Midbrain (tissue), 1 donor: Measurements from ENCODE around the gene CNPPD1.

Experiments used
- DNase-seq: peaks from one replicate; lab custom pipeline; 2025; lab: John Stamatoyannopoulos, UW

CNPPD1 gene

DNA sequence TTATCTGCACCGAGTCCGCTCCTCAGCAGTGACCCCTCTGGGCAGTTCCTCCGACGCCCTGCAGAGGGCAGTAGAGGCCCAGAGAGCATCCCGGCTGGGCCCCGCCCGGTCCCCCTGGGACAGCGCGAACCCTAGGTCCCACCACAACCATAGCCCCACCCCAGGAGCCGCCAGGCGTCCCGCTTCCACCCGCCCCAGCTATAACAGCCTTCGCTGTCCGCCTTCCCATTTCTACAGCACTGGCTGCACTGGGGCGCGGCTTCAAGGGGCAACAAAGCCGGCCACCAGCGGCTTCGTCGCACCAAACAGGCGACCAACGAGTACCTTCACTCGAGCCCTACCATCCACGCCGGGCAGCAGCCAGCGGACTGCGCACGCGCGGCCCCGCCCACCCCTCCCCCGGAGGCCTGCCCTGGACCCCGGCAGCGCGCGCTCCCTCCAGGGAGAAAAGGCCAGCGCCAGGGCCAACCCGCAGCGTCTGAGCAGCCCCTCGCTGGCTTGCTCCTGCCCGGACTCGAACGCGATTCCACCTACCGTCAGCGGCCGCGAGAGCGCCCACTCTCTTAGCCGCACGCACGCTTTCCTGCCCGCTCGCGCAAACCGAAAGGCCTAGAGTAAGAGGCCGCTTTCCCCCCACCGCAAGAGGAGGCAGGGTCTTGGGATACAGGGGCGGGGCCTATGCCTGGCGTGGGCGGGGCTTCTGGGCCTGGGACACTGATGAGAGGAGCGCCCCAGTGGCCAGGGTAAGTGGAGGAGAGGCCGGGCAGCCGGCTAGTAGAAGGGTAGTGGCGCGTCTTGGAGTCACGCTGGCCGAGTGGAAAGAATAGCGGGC lies 16.3 kb downstream of the CNPPD1 start, which contains the start of gene NHEJ1:
TSS of gene NHEJ1 (minus strand) at position 630 of the 832 bp plus-strand sequence. CDS start 2,453 bp downstream, outside the sequence.
- DNase-seq: peak; percentile 92

- DNase-seq: no peak
These were observed 16.9 kb downstream of the CNPPD1 start for GRCh38 chr2:219159771-219160185.

DNA sequence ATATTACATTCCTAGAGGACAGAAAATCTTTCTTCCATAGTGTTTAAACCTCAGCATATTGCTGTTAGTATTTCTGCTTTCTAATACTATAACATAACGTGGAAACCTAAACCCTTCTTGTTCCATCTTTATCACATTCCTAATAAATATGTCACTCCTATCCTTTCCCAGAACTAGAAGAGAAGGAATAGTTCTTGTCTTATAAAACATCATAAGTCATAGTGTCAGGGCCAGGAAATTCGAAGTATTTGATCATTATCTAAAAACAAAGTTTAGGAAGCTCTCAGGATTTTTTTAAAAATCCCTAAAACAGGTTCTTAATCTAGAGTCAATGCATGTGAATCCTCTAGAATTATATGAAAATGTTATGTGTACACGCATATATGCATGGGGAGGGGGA lies 18.1 kb downstream of the CNPPD1 start:
- DNase-seq: no peak

DNA sequence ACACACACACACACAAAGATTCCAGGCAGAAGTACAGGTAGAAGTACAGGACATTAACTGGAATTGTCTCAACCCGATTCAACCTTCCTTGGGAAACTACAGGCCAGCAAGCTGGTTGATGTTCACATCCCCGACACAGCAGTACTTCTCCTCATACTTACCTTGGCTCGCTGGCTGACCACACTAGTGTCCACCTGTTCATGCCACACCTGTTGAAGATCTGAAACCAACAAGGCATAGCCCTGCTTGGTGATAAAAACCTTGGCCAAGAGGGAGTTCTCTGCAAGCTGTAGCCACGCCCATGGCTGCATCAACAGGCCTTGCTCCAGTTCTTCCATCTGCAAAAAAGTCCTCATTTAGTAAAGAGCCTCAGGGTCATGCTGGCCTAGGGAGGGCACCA lies 18.7 kb downstream of the CNPPD1 start:
- no peak for DNase-seq

GRCh38 chr2:219157396-219157795 lies 19.3 kb downstream of the CNPPD1 start:
- DNase-seq: no peak

- DNase-seq: peak; percentile 87
These were observed 21.6 kb downstream of the CNPPD1 start for GRCh38 chr2:219155054-219155644.

DNA sequence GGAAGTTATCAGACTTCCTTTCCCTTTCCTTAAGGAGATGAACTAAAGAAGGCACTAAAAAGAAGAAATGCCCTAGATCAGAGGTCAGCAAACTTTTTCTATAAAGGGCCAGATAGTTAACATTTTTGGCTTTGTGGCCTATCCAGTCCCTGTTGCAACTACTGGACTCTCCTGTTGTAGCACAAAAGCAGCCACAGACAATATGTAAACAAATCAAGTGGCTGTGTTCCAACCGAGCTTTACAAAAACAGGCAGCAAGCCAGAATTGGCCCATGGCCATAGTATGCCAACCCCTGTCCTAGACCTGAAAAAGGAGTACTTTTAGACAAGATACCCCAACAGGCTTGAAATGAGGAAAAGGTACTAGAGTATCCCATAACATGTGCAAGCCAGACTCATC lies 27.1 kb downstream of the CNPPD1 start:
- DNase-seq: no peak

DNA sequence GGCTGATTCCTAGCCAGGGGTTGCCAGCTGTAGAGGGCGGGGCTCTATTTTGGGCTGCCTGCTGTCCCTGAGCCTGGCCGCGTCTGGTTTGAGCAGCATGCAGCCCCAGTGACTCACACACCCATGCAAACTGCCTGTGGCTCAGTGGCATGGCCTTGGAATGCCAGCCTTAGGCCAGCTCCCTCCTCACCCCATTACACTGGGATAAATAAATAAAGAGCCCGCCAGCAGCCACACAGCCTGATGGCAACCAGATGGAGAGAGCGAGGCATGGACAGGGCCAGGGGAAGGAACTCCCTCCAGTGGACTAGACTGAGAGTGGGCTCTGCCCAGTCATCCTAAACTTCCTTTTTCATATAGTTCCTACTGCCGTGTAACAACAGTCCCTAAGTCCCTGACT lies 34.4 kb downstream of the CNPPD1 start:
- DNase-seq: no peak

GRCh38 chr2:219140722-219141121 lies 36.0 kb downstream of the CNPPD1 start:
- DNase-seq: no peak

- no peak for DNase-seq
These were observed 42.7 kb downstream of the CNPPD1 start for GRCh38 chr2:219133976-219134375.

- DNase-seq: no peak
These were observed 45.0 kb downstream of the CNPPD1 start for GRCh38 chr2:219131744-219132143.

DNA sequence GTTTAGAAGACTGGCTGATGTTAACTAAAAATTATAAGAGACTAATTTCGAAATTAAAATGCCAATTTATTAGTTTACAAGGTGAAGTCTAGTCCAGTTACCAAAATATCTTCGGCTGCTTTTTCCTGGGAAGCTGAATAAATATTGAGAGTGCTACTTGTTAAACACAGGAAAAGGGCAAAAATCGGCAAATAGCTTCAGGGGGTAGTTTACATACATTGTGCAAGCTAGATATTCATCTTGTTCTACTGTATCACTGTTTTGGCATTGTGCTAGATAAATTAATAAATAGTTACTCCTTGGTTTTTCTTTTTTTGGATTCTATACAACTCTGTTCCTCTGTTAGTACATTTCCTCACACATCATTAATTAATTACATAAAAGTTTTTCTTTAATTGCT lies 45.4 kb downstream of the CNPPD1 start:
- DNase-seq: no peak

DNA sequence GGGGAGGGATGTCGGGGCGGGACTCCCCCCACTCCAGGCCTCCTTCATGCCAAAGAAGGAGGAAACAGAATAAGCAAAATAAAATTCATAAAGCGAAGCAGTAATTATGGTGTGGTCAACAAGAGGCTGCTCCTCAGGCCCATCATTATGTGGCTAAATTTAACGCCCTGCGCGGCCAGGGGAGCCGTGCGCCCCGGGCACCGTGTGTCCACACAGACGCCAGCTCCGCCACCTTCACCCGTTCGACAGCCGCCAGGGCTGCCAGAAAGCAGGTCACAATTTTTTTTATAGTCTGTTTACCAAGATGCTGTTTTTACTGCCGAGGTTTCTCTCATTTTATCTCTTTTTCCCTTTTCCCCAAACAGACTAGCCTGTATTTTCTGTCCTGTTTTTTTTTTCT lies 47.1 kb downstream of the CNPPD1 start:
- DNase-seq: no peak

- DNase-seq: no peak
These were observed 48.3 kb downstream of the CNPPD1 start for GRCh38 chr2:219128396-219128795.

DNA sequence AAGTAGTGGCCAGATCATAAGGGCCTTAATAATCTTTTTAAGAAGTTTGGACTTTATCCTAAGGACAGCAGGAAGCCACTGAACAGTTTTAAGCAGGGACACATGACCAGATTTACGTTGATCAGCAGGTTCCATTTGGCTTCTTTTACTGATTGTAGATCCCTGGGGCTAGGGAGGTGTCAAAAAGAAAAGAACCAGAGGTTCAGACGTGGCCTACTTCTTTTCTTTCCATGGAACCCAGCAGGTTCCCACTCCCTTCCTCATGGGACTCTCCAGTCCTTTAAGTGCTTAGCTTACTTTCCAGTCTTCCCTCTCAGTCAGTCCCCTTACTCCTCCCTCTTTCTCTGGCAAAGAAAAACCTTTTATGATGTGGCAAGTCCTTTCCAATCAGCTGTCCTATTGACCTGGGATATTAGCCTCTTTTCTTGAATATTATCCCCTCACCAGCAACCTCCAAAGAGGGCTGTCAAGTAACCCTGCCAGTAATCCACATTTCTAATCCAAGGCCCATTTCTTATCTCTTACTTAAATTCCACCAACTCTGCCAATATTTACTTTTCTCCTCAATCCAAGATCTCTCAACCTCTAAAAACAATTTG lies 49.6 kb downstream of the CNPPD1 start:
- DNase-seq: no peak

DNA sequence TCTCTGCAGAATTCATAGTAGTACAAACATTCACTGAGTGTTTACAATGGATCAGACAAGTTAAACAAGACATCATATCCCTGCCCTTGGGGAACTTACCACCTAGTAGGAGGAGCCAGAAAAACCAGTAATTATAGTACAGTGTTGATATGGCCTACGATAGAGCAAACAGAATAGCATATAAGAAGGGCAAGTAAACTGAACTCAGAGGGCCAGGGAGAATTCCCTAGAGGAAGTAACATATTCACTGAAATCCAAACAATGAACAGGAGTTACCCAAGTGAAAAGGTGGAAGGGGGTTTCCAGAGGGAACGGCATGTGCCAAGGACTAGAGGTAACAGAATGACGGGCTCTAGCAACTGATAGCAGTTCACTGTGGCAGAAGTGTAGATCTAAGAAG lies 50.2 kb downstream of the CNPPD1 start:
- no peak for DNase-seq

DNA sequence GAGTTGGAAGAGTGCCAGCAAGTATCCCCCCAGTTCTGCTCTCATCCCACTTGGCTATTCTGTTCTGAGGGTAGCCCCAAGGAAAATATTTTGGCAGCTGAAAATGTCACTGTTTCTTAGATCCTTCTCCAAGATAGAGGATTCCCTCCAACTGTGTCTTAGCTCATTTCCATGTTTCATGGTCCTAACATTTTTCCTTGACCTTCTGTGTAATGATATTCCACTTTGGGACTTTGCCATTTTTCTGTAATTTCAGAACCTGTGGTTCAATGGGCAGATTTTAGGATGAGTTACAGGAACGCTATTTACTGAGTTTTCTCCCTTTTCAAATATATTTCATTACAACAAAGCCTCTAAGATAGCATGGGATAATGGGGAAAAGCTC lies 50.8 kb downstream of the CNPPD1 start:
- no peak for DNase-seq

GRCh38 chr2:219125225-219125885 lies 51.4 kb downstream of the CNPPD1 start:
- no peak for DNase-seq

DNA sequence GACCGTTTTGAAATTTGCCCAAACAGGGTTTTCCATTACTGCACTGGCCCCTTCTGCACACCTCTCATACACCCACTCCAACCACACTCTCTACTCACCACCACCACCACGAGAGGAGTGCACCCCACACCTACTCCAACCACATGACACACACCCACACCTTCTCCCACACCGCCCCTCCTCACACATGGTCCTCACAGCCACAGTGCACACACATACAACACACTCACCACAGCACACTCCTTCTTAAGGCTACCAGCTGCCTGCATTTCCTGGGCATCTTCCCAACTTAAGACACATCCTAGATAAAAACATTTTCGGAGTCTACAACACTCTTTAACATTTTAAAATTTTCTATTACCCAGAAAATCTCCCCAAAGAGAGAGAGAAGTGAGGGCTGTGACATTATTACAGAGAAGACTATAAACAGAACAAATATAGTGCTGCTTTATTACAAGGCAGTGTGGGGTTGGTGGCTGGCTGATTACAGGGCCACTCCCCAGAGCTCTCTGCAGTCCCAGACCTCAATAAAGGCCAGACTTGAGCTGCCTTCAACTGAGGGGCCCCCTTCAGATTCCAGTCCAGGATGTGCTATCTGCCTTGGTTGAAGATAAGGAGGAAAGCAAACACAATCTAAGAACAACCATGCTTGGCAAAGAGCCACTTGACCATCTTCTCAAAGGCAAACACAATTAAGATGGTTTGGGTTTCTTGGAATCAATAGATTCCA lies 52.2 kb downstream of the CNPPD1 start:
- DNase-seq: no peak

DNA sequence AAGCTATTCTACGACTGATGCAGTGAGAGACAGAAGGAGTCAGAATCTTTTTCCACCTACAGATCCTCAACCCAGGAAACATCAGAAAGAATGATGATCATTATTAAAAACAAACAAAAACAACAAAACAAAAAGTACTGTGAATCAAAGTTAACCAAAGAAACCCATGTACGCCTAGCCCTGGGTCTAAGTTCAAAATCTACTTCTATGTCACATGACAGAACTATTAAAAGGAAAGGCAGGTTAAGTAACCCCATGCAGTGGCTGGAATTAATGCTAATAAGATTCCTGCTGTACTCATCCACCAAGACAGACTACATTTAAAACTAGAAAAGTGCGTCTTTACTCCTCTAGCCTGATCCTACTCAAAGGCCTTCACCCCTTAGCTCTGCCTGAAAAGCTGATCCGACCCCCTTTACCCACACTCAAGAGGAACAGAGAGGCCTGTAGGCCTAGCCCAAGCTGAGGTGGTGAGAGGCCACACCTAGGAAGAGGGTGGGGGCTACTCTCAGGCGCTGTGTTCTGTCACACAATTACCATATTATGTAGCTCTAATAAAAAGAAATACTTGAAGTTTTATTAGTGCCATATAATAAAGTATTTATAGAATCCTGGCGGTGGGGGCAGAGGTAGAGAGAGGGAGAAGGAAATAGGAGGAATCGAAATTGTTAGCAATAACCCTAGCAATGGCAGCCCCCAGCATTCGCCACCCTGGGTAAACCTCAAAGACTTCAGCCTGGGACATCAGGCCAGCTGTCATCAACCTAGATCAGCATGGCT lies 53.2 kb downstream of the CNPPD1 start:
- DNase-seq: no peak
